VCaP (cell line): ENCODE measurements around the gene F11R.
"Not testable (repeated sequence)": the region's sequence is repeated elsewhere in the genome, so short reads cannot be mapped to it uniquely, and the experiment has no call there.

Experiments
- H3K27ac ChIP-seq: fragments of 450-650 bp; 2 replicates; pipeline ENCODE4 v1.5.1; 2017
- TF ChIP-seq, protein P1 (sequence below): fragments of 450-650 bp; conservative IDR thresholded peaks from 2 replicates; pipeline ENCODE4 v1.5.1; 2017; ENCODE audit warnings: mild to moderate bottlenecking, moderate library complexity

The F11R gene

DNA sequence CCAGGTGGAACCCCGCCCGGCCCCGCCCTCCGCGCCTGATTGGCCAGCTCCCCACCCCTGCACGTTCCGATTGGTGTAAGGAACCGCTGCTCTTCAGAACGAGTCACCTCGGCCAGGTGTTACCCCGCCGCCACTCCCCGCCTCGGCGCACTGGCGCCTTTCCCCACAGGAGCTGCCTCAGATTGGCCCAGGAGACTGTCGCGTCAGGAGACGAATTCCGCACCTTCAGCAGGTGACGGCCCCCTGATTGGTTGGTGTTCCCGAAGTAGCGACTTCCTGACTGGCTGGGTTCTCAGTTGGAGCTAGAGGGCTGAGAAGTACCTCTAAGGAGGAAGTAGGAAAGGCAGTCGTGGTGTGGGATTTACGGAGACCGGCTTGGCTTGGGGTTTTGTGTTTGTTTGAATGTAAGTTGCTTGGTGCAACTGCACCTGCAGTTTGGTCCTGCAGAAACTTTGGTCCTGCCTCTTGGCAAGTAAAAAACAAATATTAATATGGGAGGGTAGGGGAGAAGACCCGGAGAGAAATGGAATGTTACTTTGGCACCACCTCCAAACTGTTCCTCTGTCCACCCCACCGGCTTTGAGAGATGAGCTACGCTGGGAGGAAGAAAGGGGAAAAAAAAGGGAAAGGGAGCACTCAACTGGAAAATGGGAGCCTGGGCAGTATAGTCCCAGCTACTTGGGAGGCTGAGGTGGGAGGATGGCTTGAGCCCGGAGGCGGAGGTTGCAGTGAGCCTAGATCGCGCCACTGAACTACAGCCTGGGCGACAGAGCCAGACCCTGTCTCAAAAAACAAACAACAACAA lies 415 bp upstream of the F11R start:
- peak overlapping the region; percentile 75 for H3K27ac ChIP-seq
- TF ChIP-seq, protein P1, sequence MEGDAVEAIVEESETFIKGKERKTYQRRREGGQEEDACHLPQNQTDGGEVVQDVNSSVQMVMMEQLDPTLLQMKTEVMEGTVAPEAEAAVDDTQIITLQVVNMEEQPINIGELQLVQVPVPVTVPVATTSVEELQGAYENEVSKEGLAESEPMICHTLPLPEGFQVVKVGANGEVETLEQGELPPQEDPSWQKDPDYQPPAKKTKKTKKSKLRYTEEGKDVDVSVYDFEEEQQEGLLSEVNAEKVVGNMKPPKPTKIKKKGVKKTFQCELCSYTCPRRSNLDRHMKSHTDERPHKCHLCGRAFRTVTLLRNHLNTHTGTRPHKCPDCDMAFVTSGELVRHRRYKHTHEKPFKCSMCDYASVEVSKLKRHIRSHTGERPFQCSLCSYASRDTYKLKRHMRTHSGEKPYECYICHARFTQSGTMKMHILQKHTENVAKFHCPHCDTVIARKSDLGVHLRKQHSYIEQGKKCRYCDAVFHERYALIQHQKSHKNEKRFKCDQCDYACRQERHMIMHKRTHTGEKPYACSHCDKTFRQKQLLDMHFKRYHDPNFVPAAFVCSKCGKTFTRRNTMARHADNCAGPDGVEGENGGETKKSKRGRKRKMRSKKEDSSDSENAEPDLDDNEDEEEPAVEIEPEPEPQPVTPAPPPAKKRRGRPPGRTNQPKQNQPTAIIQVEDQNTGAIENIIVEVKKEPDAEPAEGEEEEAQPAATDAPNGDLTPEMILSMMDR, result no peak

DNA sequence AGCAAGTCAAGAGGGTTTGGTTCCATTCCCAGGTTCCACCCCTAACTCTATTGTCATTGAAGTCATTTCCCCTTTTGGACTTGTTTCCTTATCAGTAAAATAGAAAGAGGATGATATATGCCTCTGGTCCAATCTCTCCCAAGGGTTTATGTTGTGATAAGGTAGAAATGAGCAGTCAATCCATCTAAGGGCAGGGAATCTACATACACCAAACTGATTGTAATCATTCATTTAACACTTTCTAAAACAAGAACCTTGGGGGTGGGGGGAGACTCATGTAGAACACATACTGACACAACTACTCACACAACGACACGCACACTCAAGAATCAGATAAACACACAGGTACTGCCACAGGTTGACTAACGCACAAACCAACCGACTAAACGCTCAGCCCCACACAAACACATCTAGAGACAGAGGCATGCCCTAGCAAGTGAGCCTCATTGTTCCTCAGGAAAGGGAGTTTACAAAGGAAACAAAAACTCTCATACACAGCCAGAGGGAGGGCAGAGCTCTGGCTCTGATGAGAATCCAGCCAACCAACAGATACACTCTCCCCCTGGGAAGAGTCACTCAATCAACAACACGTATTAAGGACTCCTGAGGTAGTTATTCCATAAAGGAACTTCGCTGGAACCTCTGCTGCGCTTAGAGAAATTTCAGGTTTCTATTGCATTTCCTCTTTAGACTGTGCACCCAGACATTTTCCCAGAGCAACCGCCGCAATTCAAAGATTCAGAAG lies 1.0 kb downstream of the F11R start:
- TF ChIP-seq, protein P1, result no peak
- peak overlapping the region; percentile 75 for H3K27ac ChIP-seq

DNA sequence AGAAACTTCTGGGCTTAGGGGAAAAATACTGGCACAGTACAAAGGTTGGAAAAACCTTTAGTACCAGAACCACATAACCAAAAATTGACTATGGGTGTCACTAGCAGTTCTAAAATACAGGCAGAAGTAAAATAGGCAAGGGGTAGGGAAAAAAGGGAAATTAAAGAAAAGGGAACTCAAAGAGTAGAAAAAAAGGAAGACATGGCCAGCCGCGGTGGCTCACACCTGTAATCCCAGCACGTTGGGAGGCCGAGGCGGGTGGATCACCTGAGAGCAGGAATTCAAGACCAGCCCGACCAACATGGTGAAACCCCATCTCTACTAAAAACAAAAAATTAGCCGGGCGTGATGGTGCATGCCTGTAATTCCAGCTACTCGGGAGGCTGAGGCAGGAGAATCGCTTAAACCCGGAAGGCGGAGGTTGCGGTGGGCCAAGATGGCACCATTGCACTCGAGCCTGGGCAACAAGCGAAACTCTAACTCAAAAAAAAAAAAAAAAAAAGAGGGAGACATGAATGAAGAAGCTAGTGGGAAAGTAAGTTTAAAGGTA lies 1.8 kb downstream of the F11R start:
- not testable (repeated sequence) for H3K27ac ChIP-seq

DNA sequence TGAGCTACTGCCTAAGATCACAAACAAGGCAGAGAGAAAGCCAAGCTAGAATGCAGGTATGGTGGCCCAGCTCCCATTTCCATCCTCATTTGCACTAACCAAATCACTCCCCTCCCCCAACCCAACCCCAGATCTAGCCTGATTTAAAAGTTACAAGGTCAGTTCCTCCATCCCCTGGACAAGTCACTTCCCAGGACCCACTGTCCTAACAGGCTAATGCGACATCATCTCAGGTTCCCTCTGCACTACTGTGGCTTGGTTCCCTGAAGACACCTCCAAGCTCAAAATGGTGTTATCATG lies 2.4 kb downstream of the F11R start:
- TF ChIP-seq, protein P1, result no peak
- H3K27ac ChIP-seq, result no peak overlapping the region

DNA sequence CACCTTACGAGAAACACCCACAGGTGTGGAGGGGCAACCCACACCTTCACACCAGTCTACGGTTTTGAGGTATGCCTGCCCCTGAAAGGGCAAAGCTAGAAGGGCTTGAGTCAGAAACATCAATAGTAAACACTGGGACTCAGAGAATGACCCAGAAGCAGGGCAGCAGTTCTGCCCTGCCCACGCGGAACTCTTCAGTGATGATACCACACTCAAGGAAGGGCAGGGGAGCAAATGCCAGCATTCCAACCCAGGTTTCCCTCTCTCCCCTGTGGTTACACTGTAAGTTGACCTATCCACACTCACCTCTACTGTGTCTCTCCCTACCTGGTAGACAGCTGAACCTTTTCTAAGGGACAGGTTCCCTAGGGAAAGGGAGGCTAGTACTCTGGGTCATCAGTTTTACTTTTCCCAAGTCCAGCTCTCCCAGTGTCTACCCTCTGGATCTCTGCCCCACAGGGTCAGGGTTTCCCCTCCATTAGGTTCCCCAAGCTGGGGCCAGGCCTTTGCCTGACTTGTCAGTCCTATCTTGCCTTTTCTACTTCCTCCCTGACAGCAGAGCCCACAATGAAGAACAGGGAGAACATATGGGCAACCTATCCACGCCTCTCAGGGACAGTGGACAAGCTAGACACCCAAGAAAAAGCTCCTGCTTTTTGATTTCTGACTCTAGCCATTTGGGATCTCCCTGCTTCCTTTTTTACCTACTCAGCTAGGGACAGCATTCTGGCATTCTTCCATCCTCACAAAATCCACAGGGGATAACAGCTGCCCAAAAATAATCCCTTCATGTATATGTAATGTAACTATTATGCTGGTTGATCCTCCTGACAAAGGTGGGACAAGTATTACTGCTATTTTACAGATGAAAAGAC lies 3.0 kb downstream of the F11R start:
- TF ChIP-seq, protein P1, result no peak
- H3K27ac ChIP-seq, result no peak overlapping the region

DNA sequence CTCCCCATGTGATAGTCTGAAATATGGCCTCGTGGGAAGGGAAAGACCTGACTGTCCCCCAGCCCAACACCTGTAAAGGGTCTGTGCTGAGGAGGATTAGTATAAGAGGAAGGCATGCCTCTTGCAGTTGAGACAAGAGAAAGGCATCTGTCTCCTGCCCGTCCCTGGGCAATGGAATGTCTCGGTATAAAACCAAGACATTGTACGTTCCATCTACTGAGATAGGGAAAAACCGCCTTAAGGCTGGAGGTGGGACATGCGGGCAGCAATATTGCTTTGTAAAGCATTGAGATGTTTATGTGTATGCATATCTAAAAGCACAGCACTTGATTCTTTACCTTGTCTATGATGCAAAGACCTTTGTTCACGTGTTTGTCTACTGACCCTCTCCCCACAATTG lies 3.8 kb downstream of the F11R start:
- not testable (repeated sequence) for H3K27ac ChIP-seq

DNA sequence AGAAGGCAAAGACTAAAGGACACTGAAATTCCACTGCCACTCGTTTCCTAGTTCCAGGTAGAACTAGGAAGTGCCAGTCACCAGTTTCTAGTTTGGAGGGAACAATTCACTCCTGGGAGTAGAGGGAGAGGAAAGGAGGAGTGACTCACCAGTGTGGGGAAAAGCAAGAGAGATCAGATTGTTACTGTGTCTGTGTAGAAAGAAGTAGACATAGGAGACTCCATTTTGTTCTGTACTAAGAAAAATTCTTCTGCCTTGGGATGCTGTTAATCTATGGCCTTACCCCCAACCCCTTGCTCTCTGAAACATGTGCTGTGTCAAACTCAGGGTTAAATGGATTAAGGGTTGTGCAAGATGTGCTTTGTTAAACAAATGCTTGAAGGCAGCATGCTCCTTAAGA lies 4.3 kb downstream of the F11R start:
- not testable (repeated sequence) for H3K27ac ChIP-seq

DNA sequence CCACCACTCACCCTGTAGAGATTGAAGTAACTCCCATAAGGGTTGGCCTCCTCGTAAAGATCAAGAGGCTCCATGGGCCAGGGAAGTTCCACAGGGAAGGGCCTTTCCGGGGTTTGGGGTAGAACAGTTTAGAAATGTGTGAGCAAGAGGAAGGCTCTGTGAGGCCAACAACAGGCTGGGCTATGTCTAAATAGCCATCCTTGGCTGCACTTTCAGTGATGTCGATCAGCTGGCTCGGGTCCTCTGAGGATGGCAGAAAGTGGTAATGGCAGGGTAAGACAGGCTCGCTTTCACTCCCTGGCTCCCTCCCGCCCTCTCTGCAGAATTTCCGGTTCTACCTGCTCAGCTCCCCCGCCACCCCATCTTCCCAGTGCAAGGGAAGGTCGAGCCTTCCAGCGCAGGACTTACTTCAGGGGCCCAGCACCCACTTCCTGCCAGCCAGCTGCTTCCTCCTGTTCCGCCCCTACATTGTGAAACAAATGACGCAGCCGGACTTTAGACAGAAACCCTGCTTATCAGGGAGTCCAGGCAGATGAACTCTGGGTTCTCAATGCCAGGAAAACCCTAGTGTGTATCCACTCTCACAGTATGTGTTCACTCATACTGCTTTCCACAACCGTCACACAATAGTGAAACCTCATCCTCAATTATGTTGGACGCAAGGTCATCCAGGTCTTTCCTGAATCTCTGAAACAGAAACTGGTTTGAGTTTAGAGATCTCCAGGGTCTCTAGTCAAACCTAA lies 7.3 kb downstream of the F11R start:
- no peak overlapping the region for H3K27ac ChIP-seq
- TF ChIP-seq, protein P1, result no peak
